ENCODE results near the gene ITGB2. TPM values are rescaled to one million over a fixed set of nuclear protein-coding genes. Genes with fewer than 3 reads are reported as not detected.

ITGB2 gene
- total RNA-seq, 2 experiments from 2014 or later: 439 to 500 TPM

DNA sequence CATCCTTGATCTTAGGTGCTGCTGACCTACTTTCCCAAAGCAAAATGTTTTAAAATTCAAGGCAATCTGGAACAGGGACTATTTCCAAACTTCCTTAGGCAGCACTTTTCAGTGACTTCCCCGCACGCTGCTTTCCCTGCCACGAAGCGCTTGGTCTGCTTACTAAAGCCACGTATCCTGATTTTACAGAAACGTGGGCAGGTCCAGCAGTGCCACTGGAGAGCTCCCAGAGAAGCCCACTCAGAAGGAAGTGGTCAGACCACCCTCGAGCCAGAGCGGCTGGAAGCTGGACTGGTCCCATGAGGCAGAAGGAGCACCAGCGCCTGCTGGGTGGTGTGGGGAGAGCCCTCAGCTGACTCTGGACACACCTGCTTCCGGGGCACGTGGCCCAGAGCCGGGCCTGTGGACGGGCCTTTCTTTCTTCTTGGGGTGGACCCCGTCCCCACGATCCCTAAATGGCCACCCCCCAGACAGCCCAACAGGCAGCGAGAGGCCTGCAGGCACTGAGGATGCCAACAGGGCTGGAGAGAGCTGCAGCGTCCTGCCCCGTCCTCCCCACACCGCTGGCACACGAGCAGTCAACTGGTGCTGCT is 70.4 kb downstream of the ITGB2 start:
- DNase-seq: no peak
- no peaks in the 10 kb centered on the region for H3K27me3 Mint-ChIP-seq
- ChIA-PET CTCF (interaction anchor here (0.9 kb wide), 1 partner anchor 22 kb away, joined by 3 read pairs; no protein-coding TSS in a partner anchor), POLR2A (no interaction called here)
- peaks cover 55% of the 10 kb centered on the region for H3K4me1 Mint-ChIP-seq
- H3K27ac Mint-ChIP-seq: no peak overlapping the region
- peaks cover 34% of the 10 kb centered on the region for H3K36me3 Mint-ChIP-seq (ENCODE audit: low read depth)
- no peaks in the 10 kb centered on the region for H3K9me3 Mint-ChIP-seq
- H3K4me3 Mint-ChIP-seq: no peak overlapping the region

DNA sequence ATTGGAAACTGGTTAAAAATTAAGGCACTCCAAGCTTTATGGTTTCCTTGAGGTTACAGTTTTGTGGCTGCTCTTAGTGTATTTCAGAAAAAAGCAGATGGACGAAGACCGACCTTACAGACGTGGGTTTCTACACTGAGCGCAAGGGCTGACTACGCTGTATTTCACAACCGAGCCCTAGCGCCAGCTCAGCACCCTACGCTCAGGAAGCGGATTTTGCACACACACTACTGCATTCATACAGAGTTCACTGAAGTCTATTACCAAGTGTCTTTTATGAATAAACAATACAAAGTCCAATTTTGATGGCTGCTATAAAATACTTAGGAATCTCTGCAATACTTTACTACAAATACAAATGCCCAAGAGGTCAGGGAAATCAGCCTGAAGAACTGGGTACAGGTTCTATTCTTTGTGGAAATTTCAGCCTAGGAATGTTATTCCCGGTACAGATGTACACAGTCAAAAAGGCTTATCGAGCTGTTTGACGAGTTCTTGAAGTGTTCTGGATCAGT is 71.0 kb downstream of the ITGB2 start:
- H3K36me3 Mint-ChIP-seq (ENCODE audit: low read depth): peaks cover 28% of the 10 kb centered on the region
- H3K4me3 Mint-ChIP-seq: no peak overlapping the region
- no peak overlapping the region for H3K27ac Mint-ChIP-seq
- no peaks in the 10 kb centered on the region for H3K9me3 Mint-ChIP-seq
- ChIA-PET POLR2A (no interaction called here), CTCF (interaction anchor here (1.0 kb wide), 1 partner anchor 56 kb away, joined by 3 read pairs; no protein-coding TSS in a partner anchor)
- no peaks in the 10 kb centered on the region for H3K27me3 Mint-ChIP-seq
- DNase-seq: no peak
- H3K4me1 Mint-ChIP-seq: peaks cover 52% of the 10 kb centered on the region

DNA sequence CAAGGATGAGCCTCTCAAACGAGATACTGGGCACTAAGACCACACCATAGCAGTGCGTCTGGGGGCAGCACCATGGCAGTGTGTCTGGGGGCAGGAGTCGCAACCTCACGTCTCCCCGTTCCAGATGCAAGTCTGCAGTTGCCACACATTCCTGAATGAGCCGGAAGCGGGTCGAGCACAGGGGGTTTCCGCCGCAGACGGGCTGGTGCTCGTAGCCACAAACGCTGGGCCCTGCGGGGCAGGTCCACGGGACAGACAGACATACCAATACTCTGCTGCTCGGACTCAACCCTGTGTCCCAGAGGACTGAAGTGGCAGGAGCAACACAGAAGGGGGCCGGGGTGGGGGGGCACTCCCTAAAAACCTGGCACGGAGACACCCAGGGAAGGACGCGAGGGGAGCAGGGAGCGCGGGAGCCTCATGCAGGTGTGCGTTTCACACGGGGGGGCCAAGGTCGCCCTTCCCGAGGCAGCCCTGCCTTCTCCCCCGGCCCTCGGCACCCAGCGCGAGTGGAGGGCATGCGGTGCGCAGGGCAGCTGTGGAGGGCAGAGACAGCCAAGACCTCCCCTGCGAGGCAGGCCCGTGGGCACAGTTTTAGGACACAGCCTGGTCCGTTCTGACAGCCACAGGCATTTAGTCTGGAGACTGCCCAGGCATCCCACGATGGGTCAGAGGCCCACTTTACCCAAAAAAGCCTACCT is 71.7 kb downstream of the ITGB2 start:
- no peak for DNase-seq
- CTCF ChIA-PET: interaction anchor here (1.0 kb wide), 1 partner anchor 55 kb away, joined by 3 read pairs; no protein-coding TSS in a partner anchor

DNA sequence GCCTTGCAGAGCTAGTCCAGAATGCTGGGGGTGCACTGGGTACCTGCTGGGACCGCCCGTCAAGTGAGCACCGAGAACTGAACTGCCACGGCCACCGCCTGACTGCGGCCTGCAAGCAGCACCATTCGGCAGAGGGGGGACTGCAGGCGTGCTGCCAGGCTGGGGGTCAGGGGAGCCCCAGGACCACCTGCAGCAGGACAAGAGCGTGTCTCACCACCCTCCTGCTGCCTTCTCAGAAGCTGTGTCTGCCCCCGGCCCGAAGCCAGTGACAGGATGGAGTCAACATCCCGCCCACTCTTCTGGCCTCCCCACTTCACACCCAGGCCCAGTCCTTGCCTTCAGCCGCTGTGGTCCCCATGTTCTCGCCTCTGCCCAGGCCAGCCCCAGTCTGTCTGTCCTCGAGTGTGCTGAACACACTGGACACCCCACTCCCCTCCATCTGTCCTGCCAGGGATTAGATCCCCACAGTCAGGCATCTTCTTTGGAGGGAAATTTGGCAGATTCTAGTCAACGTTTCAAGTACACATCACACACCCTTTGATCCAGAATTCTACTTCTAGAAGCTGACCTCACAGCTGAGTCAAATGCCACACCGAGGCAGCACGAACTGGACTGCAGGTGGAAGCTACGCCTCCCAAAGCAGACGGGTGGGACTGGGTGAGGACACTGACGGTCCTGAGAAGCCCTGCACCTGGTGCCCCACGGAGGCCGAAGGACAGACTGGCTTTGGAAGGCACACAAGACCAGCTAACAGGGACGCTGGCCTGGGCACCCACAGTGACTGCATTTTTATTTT is 73.2 kb downstream of the ITGB2 start:
- no peaks in the 10 kb centered on the region for H3K27me3 Mint-ChIP-seq
- no peak for DNase-seq
- CTCF ChIA-PET: interaction anchor here (1.2 to 1.7 kb wide), 2 partner anchors 25 to 158 kb away, joined by 3 to 4 read pairs; no protein-coding TSS in a partner anchor
- H3K36me3 Mint-ChIP-seq (ENCODE audit: low read depth): peaks cover 12% of the 10 kb centered on the region
- peaks cover 35% of the 10 kb centered on the region for H3K4me1 Mint-ChIP-seq
- POLR2A ChIA-PET: no interaction called here
- H3K27ac Mint-ChIP-seq: no peak overlapping the region
- H3K4me3 Mint-ChIP-seq: no peak overlapping the region
- H3K9me3 Mint-ChIP-seq: no peaks in the 10 kb centered on the region

More for the DNA sequence above, 71.7 kb downstream of the ITGB2 start:
- no peak overlapping the region for H3K4me3 Mint-ChIP-seq
- H3K27me3 Mint-ChIP-seq: no peaks in the 10 kb centered on the region
- H3K4me1 Mint-ChIP-seq: peaks cover 46% of the 10 kb centered on the region
- H3K27ac Mint-ChIP-seq: no peak overlapping the region
- no peaks in the 10 kb centered on the region for H3K9me3 Mint-ChIP-seq
- H3K36me3 Mint-ChIP-seq (ENCODE audit: low read depth): peaks cover 20% of the 10 kb centered on the region
- POLR2A ChIA-PET: no interaction called here

DNA sequence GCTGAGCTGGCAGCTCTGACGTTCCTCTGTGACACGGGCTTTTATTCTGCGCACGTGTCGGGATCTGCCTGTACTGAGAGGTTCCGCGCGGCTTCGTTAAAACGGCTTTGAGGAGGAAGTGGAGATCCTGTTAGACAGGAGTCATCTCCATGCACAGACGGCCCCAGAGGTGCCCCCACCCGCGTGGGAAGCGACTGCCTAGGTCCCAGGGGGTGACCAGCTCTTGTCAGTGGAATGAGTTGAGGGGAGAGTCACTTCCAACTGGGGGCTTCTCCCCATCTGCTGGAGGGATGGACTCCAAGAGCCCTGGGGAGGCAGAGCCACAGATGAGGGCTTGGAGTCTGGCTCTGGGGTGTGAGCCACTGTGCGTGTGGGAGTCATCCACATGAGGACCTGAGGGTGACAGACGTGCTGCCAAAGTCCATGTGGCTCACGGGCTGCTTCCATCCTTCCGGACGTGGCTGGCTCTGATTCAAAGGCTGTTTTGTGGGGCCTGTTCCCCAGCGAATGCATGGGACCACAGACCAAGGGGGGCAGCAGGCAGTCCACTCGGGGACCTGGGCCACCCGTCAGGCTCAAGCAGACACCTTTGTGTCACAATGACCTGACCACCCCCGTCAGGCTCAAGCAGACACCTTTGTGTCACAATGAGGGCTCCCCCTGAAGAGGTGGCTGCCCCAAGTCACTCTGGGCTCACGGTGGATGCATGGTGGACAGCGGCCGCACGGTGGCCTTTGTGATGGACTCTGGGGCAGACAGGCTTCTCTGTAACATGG is 74.0 kb downstream of the ITGB2 start:
- POLR2A ChIA-PET: no interaction called here
- peaks cover 3% of the 10 kb centered on the region for H3K27me3 Mint-ChIP-seq
- H3K36me3 Mint-ChIP-seq (ENCODE audit: low read depth): peaks cover 11% of the 10 kb centered on the region
- peaks cover 27% of the 10 kb centered on the region for H3K4me1 Mint-ChIP-seq
- CTCF ChIA-PET: interaction anchor here (1.2 to 1.7 kb wide), 2 partner anchors 24 to 159 kb away, joined by 3 to 4 read pairs; no protein-coding TSS in a partner anchor
- peak overlapping the region; percentile 55 for H3K4me3 Mint-ChIP-seq
- peak; percentile 57 for DNase-seq
- peak overlapping the region; percentile 52 for H3K27ac Mint-ChIP-seq
- no peaks in the 10 kb centered on the region for H3K9me3 Mint-ChIP-seq

DNA sequence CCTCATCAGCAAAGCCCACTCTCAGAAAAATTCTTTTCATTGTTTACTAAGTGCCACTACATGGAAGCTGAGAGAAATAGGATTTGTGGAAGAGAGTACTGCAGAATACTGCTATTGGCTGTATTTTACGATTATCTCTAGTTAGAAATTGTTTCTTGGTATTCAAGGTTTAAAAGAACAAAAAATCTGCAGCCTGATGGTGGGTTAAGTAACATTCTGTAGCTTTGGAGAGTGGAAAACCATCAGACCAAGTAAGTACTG is 74.5 kb downstream of the ITGB2 start:
- H3K27ac Mint-ChIP-seq: peak overlapping the region; percentile 52
- peak overlapping the region; percentile 55 for H3K4me3 Mint-ChIP-seq
- peaks cover 22% of the 10 kb centered on the region for H3K4me1 Mint-ChIP-seq
- peaks cover 11% of the 10 kb centered on the region for H3K36me3 Mint-ChIP-seq (ENCODE audit: low read depth)
- no peaks in the 10 kb centered on the region for H3K9me3 Mint-ChIP-seq
- POLR2A ChIA-PET: no interaction called here
- CTCF ChIA-PET: no interaction called here
- H3K27me3 Mint-ChIP-seq: peaks cover 3% of the 10 kb centered on the region
- no peak for DNase-seq

DNA sequence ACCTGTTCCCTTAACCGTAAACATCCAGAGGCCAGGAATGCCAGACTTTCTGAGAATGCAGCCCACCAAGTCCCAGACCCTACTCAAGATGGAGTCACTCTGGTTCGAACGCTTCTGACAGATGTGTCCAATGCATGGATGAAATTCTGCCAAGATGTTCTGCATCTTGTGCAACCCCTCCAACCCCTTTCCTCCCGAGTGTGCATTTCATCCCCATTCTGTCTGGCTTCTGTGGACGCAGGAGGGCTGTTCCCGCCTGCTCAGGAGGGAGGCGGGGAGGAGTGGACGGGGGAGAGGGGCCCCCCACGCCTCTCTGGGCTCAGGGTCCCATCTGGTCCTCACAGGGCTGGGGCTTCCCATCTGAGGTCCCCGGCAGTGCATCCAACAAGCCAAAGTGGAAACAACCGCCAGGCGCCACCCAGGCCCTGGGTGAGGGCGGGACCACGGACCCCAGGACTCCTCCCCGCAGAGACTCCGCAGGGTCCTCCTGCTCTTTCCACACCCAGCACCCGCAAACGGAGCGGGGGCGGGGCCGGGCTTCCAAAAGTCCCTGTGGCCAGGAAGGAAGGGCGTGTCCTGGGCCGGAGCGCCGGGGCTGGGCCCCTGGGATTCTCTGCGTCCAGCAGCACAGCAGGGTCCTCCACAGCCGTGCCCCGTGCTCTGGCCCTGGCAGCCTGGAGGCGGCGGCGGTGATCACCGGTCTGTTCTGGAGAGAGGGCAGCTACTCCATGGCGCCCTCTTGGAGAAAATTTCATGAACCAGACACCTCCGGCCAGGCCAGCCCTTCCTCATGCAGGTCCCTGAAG is 75.1 kb downstream of the ITGB2 start:
- H3K27ac Mint-ChIP-seq: no peak overlapping the region
- H3K9me3 Mint-ChIP-seq: no peaks in the 10 kb centered on the region
- POLR2A ChIA-PET: no interaction called here
- H3K27me3 Mint-ChIP-seq: peaks cover 3% of the 10 kb centered on the region
- peak; percentile 55 for DNase-seq
- peak overlapping the region; percentile 55 for H3K4me3 Mint-ChIP-seq
- peaks cover 19% of the 10 kb centered on the region for H3K4me1 Mint-ChIP-seq
- CTCF ChIA-PET: interaction anchor here (0.7 kb wide), 1 partner anchor 51 kb away, joined by 3 read pairs; no protein-coding TSS in a partner anchor
- H3K36me3 Mint-ChIP-seq (ENCODE audit: low read depth): peaks cover 8% of the 10 kb centered on the region

DNA sequence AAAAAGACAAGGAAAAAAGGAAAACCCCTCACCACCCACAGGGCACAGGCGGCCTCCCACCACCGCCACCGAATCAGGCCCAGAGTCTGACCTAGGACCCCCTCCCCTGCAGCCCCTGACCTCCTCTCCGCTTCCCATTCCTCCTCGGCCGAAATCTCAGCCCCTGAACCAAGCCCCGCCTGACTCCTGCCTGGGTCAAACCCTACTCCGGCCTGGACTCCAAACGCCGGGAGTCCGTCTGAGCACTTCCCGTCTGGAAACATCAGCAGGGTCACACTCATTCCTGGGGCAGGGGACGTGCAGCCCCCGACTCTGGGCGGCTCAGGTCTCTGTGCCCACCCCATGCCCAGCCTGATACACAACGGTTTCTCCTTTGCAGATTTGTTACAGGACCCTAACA is 76.4 kb downstream of the ITGB2 start:
- Mint-ChIP-seq H3K27me3 (peaks cover 3% of the 10 kb centered on the region), H3K36me3 (ENCODE audit: low read depth) (peaks cover 2% of the 10 kb centered on the region), H3K9me3 (no peaks in the 10 kb centered on the region), H3K27ac (no peak overlapping the region), H3K4me1 (peaks cover 19% of the 10 kb centered on the region), H3K4me3 (no peak overlapping the region)
- DNase-seq: no peak
- CTCF ChIA-PET: interaction anchor here (0.6 kb wide), 2 partner anchors 39 to 491 kb away, joined by 3 to 4 read pairs; no protein-coding TSS in a partner anchor
- POLR2A ChIA-PET: no interaction called here

DNA sequence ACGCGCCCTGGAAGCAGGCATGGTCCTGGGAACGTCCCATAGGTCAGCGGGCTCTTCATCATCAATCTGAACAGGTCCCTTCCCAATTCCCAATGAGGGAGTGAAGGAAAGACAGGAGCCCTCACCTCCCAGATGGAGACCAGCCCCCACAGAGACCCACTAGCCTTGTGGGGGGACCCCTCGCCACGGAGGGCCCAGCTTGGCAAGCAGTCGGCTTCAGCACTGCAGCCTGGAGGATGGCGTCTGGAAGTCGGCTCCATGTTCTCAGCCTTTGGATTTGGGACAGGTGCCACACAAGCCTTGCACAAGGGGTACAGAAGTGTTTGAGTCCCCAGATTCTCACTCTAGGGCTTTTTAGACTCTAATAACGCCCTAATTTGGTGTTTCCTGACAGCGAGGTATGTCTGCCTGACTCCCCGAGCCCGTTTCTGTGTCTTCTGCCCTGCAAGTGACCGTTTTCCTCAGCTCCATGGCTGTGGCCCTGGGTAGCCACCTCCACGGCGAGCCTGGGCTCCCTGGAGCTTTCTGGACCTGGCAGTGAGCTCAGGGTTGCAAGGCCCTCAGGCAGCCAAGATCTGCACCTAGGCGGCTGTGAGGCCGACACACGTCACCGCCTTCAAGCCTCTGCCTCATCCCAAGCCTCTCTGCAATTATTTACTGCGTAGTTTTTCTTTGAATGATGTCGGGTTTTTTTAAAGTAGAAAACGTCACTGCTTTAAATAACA is 77.8 kb downstream of the ITGB2 start:
- ChIA-PET CTCF (no interaction called here), POLR2A (no interaction called here)
- Mint-ChIP-seq H3K9me3 (no peaks in the 10 kb centered on the region), H3K27ac (peak overlapping the region; percentile 42), H3K4me1 (peaks cover 19% of the 10 kb centered on the region), H3K27me3 (peaks cover 3% of the 10 kb centered on the region), H3K36me3 (ENCODE audit: low read depth) (no peaks in the 10 kb centered on the region), H3K4me3 (no peak overlapping the region)
- no peak for DNase-seq

DNA sequence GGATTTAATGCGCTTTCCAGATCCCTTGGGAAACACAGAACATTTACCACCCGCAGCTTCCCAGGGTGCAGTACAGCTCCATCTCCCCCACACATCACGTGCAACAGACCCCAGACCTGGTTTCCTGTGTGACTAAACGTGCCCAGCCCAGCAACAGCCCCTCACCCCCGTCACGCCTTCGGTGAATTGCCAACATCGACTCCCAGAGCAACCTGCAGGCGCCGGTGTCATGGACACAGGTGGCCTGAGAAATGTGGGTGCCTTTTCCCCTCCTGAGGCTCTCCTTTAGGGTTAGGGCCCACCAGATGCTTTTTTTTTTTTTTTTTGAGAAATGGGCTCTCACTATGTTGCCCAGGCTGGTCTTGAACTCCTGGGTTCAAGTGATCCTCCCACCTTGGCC is 78.6 kb downstream of the ITGB2 start:
- Mint-ChIP-seq H3K27me3 (peaks cover 3% of the 10 kb centered on the region), H3K9me3 (no peaks in the 10 kb centered on the region), H3K4me1 (peaks cover 17% of the 10 kb centered on the region), H3K4me3 (no peak overlapping the region), H3K27ac (no peak overlapping the region), H3K36me3 (ENCODE audit: low read depth) (no peaks in the 10 kb centered on the region)
- POLR2A ChIA-PET: no interaction called here
- no peak for DNase-seq
- CTCF ChIA-PET: no interaction called here

DNA sequence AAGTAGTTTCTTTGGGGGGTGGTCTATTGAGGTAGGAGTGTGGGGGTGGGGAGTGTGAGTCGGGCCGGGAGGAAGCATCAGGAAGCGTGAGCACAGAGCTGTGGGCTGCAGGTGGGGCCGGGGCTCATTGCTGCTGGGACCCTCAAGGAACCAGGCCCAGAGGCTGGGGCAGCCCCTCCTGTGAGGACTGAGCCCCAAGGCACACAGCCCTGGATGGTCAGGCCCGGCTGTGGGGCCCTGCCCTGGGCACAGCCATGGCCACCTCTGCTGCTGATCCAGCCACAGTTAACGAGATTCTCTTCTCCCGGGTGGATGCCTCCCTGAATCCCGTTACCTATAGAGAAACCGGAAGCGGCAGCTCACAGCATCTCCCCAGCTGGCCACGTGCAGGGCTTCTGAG is 79.9 kb downstream of the ITGB2 start:
- no peak for DNase-seq
- ChIA-PET CTCF (interaction anchor here (0.6 kb wide), 1 partner anchor 369 kb away, joined by 3 read pairs; no protein-coding TSS in a partner anchor), POLR2A (no interaction called here)
- Mint-ChIP-seq H3K4me1 (peaks cover 7% of the 10 kb centered on the region), H3K4me3 (no peak overlapping the region), H3K36me3 (ENCODE audit: low read depth) (no peaks in the 10 kb centered on the region), H3K9me3 (no peaks in the 10 kb centered on the region), H3K27ac (no peak overlapping the region), H3K27me3 (peaks cover 3% of the 10 kb centered on the region)
